ENCODE measurements around the gene DNAJC7.

- TF ChIP-seq CTCF (IDR thresholded peaks at IDR 0.05) (no peak), POLR2A (IDR thresholded peaks at IDR 0.05) (no peak)
Measured at GRCh38 chr17:42060231-42060630, 43.0 kb upstream of the DNAJC7 start.

All from lower leg skin (tissue), 3 donors.